Stimulated activated CD4-positive, alpha-beta T cell treated with anti-CD3 and anti-CD28 coated beads, Interleukin-1b, Interleukin-23, amount 100 ng/mL, for 1 hour (primary cell): ENCODE results near the gene FNIP2.
A peak's percentile ranks its signal among the peaks of the same experiment; 100 is the strongest.

Experiments used
- DNase-seq, 2 donors: peaks; one replicate each; pipeline ENCODE4 v3.0.0-alpha.2; 2020; ENCODE audit warnings: low read depth in 2 of 2

FNIP2 gene

DNA sequence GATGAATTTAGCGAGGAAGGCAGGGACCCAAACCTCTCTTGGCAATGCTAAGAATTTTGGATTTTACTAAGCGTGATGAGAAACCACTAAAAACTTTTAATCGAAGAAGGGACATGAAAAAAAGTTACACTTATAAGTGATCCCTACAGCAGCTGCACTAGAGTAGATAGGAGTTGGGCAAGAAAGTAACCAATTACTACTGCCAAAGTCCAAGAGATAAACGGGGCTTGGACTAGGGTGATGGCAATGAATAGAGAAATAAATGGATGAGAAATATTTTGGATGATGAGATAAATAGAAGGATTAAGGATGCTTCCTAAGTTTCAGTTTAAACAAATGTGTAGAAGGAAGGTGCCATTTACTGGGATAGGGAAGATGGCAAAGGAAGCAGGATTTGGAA, 6.3 kb upstream of the FNIP2 start:
- no peak for DNase-seq

DNA sequence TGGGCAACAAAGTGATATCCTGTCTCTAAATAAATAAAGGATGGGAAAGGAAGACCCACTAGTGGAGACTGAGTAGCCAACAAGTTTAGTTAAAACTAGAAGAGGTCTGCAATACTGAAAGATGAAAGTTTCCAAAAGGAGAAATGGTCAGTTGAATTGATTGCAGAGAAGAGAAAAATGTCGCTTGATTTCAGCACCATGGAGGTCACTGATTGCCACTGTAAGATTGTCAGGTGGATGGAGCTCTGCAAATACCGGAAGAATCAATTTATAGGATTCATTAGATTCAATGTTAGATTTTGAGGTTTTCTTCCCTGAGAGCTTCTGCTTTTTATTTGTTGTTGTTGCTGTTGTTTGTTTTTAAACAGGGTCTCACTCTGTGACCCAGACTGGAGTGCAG, 5.4 kb upstream of the FNIP2 start:
- DNase-seq = no peak

DNA sequence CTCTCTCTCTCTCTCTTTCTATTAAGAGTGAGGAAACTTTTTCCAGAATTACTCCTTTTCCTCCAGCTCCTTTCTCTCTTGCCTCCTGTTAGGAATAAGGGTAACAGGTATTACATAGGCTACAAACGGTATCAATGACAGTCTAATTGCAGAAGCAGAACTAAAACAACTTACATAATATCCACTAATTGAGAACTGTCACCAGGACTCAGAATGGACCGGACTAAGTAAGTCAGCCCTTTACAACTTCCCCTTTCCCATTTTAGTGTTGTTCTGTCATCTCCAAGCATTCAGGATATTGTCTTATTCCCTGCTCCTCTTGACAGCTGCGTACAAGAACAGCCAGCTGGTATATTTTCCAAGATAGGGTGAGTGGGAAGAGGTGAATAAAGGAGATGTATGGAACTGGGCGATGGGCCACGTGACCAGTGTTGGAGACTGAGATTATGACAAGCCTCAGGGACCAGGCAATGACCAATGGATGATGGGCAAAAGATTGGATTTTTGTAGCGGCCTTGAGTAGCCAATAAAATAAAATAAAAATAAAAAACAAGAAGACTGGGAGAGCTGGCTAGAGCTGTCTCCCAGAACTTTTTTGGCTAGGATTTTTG, 2.3 kb upstream of the FNIP2 start:
- DNase-seq = no peak

DNA sequence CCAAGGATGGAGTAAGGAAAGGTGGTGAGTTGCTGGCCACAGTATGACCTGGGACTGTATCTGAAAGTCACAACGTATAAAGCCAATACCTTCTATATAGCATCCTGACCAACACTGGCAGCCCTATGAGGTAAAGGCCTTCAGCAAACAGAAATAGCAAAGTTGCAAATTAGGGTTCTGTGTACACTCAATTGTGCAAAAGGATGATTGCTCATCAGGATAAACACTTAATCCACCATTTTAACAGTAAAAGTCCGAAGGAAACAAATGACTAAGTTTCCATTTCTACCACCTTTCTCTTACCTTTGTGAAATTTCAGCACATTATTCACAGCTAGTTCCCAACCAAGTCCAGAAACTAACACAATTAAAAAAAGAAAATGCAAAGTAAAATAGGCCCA, 1.4 kb upstream of the FNIP2 start:
- no peak for DNase-seq

DNA sequence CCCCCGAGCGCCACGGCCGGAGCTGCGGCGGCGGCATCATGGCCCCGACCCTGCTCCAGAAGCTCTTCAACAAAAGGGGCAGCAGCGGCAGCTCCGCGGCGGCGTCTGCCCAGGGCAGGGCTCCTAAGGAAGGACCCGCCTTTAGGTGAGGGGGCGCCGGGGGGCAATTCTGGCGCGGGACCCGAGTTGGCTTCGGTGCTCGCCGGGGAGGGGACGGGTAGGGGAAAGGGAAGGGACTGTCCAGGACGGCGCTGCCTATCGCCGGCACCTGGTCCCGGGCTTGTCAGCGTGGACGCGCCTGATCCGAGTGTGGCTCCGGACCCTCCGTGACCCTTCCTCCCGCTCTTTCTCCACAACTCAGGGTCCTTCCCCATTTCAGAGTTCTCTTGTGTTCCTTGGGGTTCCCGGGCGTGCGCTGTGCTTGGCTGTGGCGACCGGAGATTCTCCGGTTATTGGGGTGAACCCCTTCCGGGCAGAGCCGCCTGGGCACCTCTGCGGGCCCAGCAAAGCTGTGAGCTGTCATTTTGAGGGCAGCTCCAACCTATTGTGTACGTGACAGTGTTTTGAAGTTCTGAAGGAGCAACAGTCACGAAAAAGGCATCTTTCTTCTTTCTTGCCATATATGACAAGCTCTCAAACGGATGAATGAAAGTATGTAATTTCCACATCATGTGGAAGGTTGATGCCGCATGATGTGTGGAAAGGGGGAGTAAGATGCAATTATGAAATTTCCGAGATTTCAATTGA, 522 bp downstream of the FNIP2 start:
- peak in 1 of 2 donors; percentile 4 for DNase-seq

DNA sequence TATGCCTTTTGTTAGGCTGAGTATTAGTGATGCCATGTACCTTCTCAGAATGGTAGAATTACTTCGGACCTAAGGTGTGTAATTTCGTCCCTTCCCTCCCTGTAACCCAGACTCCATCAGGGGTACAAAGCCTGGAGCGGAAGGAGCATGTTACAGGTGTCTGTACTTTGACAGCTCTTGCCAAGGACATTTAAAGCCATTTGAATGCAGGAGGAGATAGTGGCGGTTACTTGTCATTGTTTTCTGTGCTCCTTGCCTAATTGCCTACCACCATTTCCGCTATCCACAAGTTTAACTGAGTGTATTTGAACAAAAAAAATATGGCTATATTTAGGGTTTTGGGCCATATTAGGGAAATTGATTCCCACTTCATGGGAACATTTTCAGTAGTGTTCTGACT, 1.8 kb downstream of the FNIP2 start:
- DNase-seq = no peak

DNA sequence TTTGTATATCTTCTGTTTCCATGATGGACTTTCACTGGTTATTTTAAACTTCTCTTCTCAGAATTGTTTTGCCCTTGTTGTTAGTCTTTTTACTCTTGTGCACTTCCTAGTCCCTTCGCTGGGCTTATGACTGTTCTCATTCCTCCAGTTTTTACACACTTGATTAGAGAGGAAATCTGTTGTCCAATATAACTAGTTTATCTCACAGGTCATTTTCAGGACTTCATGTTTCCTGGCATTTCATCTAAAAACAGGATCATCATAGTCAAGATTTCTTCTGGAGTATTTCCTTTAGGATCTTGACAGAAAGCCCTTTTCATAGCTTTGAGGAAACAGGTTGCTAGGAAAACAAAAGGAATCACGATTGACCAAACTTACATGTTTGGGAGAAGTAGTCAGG, 3.0 kb downstream of the FNIP2 start:
- DNase-seq = no peak

DNA sequence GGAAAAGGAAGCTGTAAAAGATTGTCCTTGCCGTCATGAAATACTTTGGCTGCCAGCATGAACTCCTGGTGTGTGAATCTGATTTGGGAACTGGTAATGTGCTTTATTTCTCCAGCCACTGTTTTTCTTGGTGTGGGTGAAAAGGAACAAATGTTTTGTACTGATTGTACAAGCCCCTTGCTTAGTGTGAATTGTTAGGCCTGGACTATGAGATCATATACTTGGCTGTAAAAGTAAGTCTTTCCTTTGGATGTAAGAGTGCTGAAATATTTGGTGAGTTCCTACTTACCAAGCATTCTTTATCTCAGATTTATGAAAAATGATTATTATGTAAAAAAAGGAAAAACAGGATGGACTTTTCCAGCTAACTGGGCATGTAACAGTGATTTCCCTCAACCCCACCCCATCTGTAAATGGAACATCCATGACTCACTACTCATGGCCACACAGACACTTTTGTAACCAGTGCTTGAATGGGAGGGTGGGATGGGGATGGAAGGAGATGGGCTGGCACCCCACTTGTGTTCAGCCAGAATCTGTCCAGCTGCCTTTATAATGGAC, 6.3 kb downstream of the FNIP2 start:
- DNase-seq = no peak

DNA sequence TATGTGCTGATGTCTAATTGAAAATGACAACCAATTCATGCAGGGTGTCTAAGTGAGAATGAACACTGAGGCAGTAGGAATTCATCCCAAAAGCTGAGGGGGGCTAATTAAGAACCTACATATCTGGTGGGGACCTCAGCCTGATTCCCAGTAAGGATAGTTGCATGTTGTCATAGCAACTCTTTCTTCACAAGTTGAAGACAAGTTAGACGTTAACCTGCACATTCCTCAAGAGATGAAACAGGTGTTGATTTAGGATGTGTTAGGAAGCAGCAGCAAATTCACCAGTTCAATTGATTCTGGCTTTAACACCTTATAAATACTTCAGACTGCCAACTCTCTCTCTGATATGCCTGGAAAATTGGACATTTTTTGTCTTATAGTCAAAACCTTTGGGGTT, 7.3 kb downstream of the FNIP2 start:
- no peak for DNase-seq

DNA sequence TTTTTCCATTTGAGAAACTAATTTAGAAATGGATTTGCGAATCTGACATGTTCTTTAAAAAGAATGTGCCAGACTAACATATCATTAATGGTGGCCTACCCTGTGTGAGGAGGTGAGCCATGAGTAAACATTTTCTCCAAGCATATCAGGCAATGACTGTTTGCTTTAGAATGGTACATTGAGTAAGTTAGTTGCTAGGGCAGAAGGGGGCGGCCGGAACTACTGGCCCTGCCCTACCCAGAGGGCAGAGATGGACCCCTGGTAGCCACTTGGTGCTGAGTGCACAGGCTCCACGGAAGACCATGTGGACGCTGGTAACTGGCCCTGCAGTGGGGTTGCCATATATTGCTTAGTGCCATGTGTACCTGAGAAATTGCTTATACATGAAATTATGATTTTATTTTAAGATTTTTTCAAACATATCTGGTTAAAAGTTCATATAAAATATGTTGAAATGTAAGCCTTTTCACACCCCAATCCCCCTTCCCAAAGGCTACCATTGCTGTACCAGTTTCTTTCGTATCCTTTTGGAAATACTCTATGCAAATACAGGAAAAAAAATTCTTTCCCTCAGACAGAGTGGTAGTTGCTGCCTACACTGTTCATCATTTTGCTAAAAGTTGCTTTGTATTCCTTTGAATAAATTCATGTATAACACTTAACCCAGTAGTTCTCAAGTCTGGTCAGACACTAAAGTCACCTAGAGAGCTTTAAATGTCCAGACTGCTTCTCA, 8.8 kb downstream of the FNIP2 start:
- DNase-seq = no peak

DNA sequence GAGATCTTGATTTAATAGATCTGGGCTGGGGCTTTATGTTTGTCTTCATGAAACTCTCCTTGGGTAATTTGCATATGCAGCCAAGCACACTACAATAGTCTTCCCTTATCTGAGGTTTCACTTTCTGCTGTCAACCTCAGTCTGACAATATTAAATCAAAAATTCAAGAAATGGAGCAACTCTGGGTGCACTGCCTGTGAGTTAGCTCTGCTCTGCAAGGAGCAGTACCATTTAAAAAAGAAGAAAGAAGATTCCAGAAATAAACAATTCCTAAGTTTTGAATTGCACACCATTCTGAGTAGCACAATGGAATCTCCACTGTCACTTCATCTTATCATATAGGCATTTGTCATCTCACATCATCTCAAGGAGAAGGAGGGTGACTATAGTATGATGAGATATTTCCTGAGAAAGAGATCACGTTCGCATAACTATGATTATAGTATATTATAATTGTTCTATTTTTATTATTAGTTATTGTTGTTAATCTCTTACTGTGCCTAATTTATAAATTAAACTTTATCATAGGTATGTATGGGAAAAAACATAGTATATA, 9.4 kb downstream of the FNIP2 start:
- no peak for DNase-seq

DNA sequence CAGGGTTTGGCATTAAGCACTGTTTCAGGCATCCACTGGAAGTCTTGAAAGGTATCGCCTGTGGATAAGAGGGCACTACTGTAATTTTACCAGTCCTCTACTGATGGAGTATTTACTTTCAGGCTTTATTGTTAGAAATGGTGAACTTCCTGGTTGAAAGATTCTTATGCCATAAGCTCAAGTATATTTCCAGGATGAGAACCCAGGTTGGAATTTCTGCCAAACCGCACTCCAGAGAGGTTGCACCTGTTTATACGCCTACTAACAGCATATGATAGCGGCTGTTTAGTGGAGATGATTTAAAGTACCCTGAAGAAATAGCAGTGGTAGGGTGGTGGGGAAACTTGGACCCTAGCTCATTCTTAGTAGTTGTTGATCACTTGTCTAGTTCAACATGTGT, 9.9 kb downstream of the FNIP2 start:
- no peak for DNase-seq

DNA sequence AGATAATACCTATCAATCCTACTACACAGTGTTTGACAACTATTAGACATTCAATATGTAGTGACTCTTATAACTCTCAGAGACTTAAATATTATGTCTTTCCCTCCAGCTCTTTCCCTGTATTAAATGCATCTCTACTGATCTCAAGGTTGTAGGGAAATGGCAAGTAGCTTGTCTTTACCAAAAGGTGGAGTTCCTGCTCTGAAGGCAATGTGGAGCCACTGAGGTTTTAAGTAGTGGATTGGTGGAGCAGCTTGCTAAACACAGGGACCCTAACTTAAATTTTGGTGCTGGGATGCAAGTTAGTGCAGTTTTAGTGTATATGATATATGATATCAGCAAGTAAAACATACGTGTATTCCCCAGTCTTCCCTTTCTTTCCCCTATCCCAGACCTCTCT, 13.1 kb downstream of the FNIP2 start:
- DNase-seq = no peak

DNA sequence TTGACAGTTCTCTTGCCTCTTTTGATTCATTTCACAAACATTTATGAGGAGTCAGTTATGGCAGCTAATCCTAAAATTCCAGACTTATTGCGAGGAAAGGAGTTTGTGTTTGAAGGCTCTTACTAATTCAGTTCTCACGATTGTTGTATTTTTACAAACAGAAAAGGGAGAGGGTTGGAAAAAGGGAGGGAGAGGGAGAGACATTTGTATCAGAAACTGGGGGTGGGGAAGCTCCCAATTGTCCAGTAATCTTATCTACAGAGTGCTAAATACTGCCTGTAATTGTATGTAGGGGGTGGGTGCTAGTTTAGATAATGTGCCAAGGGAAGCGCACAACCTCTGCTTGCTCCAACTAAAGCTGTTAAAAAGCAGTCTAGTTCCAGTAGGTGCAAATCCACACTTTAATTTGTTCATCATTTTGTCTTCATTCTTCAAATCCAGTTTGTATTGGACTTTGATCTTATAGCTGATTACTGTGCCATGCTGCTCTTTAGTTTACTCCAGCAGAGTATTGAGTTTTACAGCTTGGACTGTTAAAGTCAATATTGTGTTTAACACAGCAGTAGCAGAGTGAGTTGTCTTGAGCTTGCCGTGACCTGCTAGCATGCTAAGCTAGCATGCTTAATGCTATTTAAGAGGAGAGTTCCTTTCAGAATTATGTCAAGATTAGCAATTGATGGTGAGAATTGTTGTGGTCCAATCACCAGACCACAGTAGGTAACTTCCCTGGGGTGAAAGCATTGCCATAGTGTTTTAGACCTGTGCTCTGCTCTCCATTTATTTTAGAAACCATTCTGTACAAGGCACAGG, 13.9 kb downstream of the FNIP2 start:
- DNase-seq = no peak

DNA sequence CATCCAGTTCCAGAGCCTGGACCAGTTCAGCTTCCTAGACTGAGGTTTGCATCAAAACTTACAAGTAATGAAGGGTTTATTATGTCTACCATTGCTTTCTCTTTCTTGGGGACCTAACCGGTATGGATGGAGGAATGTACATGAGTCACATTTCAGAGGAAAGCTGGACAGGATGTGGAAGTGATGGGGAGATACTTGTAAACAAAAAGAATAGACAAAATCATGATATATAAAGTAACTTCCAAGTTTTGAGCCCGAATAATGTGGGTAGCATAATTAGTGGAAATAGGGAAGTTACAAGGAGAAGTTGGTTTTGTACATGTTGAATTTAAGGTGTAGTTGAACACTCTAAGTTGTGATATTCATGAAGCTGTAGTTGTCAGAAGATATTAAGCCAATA, 15.0 kb downstream of the FNIP2 start:
- DNase-seq = no peak

DNA sequence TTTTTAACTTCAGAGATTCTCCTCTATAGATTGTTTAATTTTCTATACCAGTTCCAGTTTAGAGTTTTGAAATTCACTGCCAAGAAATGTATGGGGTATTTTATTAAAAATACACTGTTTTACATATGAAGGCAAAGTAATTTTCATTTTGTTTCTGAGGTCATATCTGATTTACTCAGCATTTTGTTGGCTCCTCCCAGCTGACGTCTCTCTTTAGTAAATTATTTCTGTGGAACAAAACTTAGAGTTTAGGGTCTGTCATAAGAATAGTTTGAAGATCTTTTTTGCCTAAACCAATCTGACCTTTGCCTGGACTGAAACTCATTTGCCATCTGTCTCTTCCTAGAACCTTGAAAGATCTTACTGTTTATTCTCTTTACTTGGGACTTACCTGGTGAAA, 16.9 kb downstream of the FNIP2 start:
- no peak for DNase-seq

DNA sequence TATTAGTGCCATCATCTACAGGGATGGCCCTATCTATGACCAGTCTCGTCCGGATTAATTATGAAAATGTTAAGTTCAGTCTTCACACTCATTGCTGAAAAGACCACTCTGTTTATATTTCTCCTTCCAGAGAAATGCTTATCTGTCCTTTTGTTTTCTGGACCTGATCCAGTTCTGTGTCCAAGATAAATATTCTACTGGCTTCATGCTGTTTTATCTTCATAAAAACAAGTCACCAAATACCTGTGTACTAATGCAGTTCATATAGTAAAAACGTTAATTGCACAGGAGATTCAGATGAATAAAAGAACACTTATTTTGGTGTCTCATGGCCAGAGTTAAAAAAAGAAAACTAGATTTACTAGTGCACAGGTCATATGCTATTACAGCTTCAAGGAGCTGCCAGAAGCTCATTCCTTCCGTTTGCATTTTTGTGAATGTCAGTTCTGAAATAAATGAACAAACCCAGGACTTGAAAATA, 17.3 kb downstream of the FNIP2 start:
- DNase-seq = no peak

DNA sequence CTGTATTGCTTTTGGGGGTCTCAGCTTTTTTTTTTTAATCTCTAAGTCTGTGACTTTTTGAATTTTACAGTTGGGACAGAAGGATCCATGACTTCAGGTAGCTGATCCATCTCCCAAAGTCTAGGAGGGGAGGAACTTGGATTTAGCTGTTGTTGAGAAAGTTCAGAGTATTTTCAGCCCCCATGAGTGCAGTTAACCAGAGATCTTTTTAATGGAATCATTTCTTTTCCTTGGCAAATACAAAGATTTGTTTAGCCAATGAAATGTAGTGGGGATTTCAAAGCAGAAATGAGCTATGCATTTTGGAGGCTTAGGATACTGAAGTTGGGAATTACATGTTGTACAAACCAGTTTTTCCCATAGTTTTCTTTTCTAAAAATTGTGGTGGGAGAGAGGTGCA, 18.1 kb downstream of the FNIP2 start:
- DNase-seq = no peak

DNA sequence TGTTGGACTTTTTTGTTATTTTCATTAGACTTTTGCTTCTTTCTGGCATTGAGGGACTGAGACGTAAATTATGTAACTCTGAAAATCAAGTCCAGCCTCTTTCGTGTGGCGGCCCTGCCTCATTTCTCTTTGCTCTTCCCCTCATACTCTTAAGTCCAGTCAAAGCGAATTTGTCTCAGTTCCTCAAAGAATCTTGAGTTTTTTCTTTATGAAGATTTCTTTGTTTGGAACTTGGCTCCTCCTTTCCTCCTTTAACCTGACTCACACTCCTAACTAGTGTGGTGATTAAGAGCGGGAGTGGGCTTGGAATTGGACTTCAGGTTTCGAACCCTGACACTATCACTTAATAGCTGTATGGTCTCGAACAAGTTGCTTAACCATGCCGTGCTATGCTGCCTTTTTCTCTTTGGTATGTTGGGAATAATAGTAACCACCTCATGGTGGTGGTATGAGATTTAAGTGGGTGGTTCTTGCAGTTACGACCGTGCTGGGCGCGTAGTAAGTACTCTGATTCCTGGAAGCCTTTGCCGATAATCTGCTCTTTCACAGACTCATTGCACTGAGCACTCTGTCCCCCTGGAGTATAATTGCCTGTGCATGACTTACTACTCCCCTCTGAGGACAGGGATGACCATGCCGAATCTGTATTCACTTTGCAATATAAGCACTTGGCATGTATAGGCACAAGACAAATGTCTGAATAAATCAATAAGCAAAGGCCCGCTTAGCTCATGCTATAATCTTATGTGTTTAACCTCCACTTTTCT, 19.1 kb downstream of the FNIP2 start:
- DNase-seq = no peak

DNA sequence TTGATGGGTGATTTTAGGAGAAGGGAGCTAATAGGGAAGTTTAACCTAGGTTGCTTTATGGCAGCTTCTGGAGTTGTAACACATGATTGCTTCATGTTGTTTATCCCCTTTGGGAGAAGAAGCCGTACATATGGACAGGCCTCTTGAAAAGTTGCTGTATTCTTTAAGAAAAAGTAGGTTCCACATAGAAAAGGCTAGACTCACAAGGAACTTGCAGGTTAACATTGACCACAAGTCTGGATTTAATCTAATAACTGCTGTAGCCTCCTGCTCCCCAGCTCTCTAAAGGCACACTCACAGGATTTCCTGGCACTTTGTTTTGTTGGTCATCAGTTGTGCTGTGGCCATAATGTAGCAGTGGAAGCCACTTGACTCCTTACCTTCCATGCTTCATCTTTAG, 19.7 kb downstream of the FNIP2 start:
- DNase-seq = no peak

DNA sequence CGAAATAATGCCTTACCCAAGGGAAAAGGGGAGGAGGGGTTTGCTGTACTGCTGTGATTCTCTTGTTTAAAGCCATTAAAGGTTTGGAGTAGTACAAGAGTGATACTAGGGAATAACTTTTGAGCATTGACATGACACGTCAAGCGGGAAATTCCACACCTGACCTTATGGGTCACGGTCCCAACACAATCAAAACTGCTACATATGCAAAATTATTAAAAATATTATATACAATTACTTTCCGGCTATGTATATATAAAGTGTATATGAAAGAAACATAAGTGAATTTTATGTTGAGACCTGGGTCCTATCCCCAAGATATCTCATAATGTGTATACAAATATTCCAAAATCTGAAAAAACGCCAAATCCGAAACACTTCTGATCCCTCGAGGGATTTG, 21.0 kb downstream of the FNIP2 start:
- DNase-seq = no peak
